ENCODE results near the gene IPO11. TPM values are rescaled to one million over a fixed set of nuclear protein-coding genes. Genes with fewer than 3 reads are reported as not detected.

The IPO11 gene
- total RNA-seq, 1 experiment from 2014 or later, result 16.1 TPM

- Histone ChIP-seq H3K36me3 (ENCODE audit: low read depth, low read length) (peaks cover 7% of the 10 kb centered on the region; the same call in 1 of the 2 replicates), H3K4me3 (ENCODE audit: low read length) (no peak overlapping the region), H3K79me2 (ENCODE audit: low read length) (no peaks in the 10 kb centered on the region), H3K9me2 (replicated peaks; ENCODE audit: low read length) (no peaks in the 10 kb centered on the region), H3K9ac (ENCODE audit: low read length) (no peak overlapping the region), H4K20me1 (ENCODE audit: low read length) (no peaks in the 10 kb centered on the region), H3K4me1 (ENCODE audit: insufficient read depth, low read length) (peaks cover 13% of the 10 kb centered on the region), H3K9me3 (ENCODE audit: low read length) (no peaks in the 10 kb centered on the region), H3F3A (ENCODE audit: low read length, unreplicated experiment) (no peaks in the 10 kb centered on the region), H3K4me2 (ENCODE audit: low read length) (no peak overlapping the region), H3K27me3 (ENCODE audit: low read length) (no peaks in the 10 kb centered on the region), H3K27ac (ENCODE audit: low read length) (no peak overlapping the region), H2AFZ (ENCODE audit: low read length) (no peak overlapping the region)
- ATAC-seq, result 0 out of 2 replicates have a peak, but pooled peaks have one; percentile 42
- ChIA-PET POLR2A (ENCODE audit: unreplicated experiment) (interaction anchor here (0.6 kb wide), 2 partner anchors 18 to 87 kb away, joined by 3 to 5 read pairs; no protein-coding TSS in a partner anchor), CTCF (no interaction called here)
- intact Hi-C loops (cut with micrococcal nuclease), result no loop called here
- peak; percentile 39 for DNase-seq
- BruUV-seq (replicated peaks), result no TSS peak
- TF ChIP-seq EZH2phosphoT487 (IDR thresholded peaks at IDR 0.05; ENCODE audit: borderline replicate concordance, low read length) (no peak), CTCF (conservative IDR thresholded peaks at IDR 0.05; ENCODE audit: low read depth, low read length) (no peak), EZH2 (IDR thresholded peaks at IDR 0.05; ENCODE audit: low read length, unreplicated experiment) (no peak)
Observed at GRCh38 chr5:62486672-62487071, 74.1 kb downstream of the IPO11 start.

DNA sequence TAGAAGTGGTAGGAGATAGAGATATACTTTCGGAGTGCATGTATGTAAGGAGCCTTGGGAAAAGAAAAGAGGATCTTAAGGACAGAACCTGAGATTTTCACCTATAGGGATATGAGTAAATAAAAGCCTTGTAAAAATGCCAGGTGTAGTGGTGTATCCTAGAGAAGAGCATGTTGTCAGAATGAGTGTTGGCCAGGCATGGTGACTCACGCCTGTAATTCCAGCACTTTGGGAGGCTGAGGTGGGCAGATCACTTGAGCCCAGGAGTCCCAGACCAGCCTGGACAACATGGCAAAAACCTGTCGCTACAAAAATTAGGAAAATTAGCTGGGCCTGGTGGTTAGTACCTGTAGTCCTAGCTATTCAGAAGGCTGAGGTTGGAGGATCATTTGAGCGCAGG lies 76.0 kb downstream of the IPO11 start:
- BruUV-seq (replicated peaks), result no TSS peak

More for the DNA sequence above, 76.0 kb downstream of the IPO11 start:
- Histone ChIP-seq H3K4me1 (ENCODE audit: insufficient read depth, low read length) (peaks cover 13% of the 10 kb centered on the region), H3K9me3 (ENCODE audit: low read length) (no peaks in the 10 kb centered on the region), H3K4me2 (ENCODE audit: low read length) (peak overlapping the region; percentile 36; the same call in 1 of the 2 replicates), H4K20me1 (ENCODE audit: low read length) (no peaks in the 10 kb centered on the region), H3K79me2 (ENCODE audit: low read length) (no peaks in the 10 kb centered on the region), H3K9me2 (replicated peaks; ENCODE audit: low read length) (no peaks in the 10 kb centered on the region), H3K27ac (ENCODE audit: low read length) (peak overlapping the region; percentile 34), H3K36me3 (ENCODE audit: low read depth, low read length) (peaks cover 7% of the 10 kb centered on the region; the same call in 1 of the 2 replicates), H3K4me3 (ENCODE audit: low read length) (no peak overlapping the region), H3K9ac (ENCODE audit: low read length) (no peak overlapping the region), H3F3A (ENCODE audit: low read length, unreplicated experiment) (no peaks in the 10 kb centered on the region), H2AFZ (ENCODE audit: low read length) (no peak overlapping the region), H3K27me3 (ENCODE audit: low read length) (no peaks in the 10 kb centered on the region)
- no peak for TF ChIP-seq CTCF (conservative IDR thresholded peaks at IDR 0.05; ENCODE audit: low read depth, low read length)
- no peak for TF ChIP-seq EZH2phosphoT487 (IDR thresholded peaks at IDR 0.05; ENCODE audit: borderline replicate concordance, low read length)
- no peak for TF ChIP-seq EZH2 (IDR thresholded peaks at IDR 0.05; ENCODE audit: low read length, unreplicated experiment)
- DNase-seq (peak; percentile 88), ATAC-seq (peak; percentile 98)
- intact Hi-C loops (cut with micrococcal nuclease), result no loop called here
- ChIA-PET POLR2A (ENCODE audit: unreplicated experiment) (no interaction called here), CTCF (no interaction called here)
